Measurements from ENCODE around the gene FMNL1. TPM values are rescaled to one million over a fixed set of nuclear protein-coding genes. Genes with fewer than 3 reads are reported as not detected.

Gene FMNL1
- polyA plus RNA-seq, 3 donors, result 23.8 to 826 (median 24.8) TPM

- no peak overlapping the region for H2AFZ ChIP-seq (ENCODE audit: insufficient read depth, low read depth, low read length, poor library complexity, severe bottlenecking)
- H3K27me3 ChIP-seq (ENCODE audit: control insufficient read depth in 2 of 2, insufficient read depth in 2 of 2, low read length in 2 of 2), result no peaks in the 10 kb centered on the region
- peaks cover 59 to 63% of the 10 kb centered on the region in 2 donors for H3K4me1 ChIP-seq (ENCODE audit: control insufficient read depth in 1 of 2, insufficient read depth in 2 of 2, low read length in 2 of 2)
- peaks cover 84% of the 10 kb centered on the region for H3K79me2 ChIP-seq (ENCODE audit: insufficient read depth, low read length)
- intact Hi-C loops (cut with micrococcal nuclease), result no loop called here
- Mint-ChIP-seq H3K36me3 (peaks cover 48 to 74% of the 10 kb centered on the region in 2 donors), H3K4me3 (peak overlapping the region in 1 of 2 donors; percentile 99), H3K27ac (peak overlapping the region in 1 of 7 donors; percentile 100), H3K27me3 (ENCODE audit: low read depth in 3 of 3) (peaks cover 0 to 4% (median 0%) of the 10 kb centered on the region in 3 donors), H3K9me3 (peaks cover 0 to 8% (median 0%) of the 10 kb centered on the region in 7 donors), H3K4me1 (peaks cover 55% of the 10 kb centered on the region)
- H4K20me1 ChIP-seq (ENCODE audit: insufficient read depth, low read length), result peaks cover 61% of the 10 kb centered on the region
- under 1% methylated on average over 32 of the region's 38 CpGs for WGBS (ENCODE audit: insufficient coverage)
- peaks cover 0 to 9% of the 10 kb centered on the region in 2 donors for H3K36me3 ChIP-seq (replicated peaks in 1 of 2; ENCODE audit: control insufficient read depth in 1 of 2, insufficient read depth in 2 of 2, low read length in 2 of 2)
- peak overlapping the region in 1 of 2 donors; percentile 99 for H3K27ac ChIP-seq (ENCODE audit: low read depth in 1 of 2, low read length in 2 of 2)
- H3K9me3 ChIP-seq (replicated peaks in 1 of 2; ENCODE audit: control insufficient read depth in 1 of 2, insufficient read depth in 1 of 2, low read length in 2 of 2), result no peaks in the 10 kb centered on the region
- H3K4me3 ChIP-seq (replicated peaks in 1 of 3; ENCODE audit: low read depth in 2 of 3, low read length in 3 of 3), result peak overlapping the region; percentile 84 to 99 (median 97)
- TF ChIP-seq CTCF (IDR thresholded peaks at IDR 0.05), result no peak
- peak overlapping the region; percentile 91 for H3K9ac ChIP-seq (ENCODE audit: insufficient read depth, low read length, poor library complexity, severe bottlenecking)
- H3K4me2 ChIP-seq (replicated peaks; ENCODE audit: extremely low read depth, low read length, poor library complexity, severe bottlenecking), result peak overlapping the region; percentile 98
- no peak for DNase-seq
These were observed 266 bp downstream of the FMNL1 start for GRCh38 chr17:45222014-45222288.

GRCh38 chr17:45222289-45222995 is 757 bp downstream of the FMNL1 start:
- H3K79me2 ChIP-seq (ENCODE audit: insufficient read depth, low read length), result peaks cover 89% of the 10 kb centered on the region
- Mint-ChIP-seq H3K27ac (peak overlapping the region; percentile 98 to 100 (median 100)), H3K4me1 (peaks cover 60% of the 10 kb centered on the region), H3K9me3 (peaks cover 0 to 7% (median 0%) of the 10 kb centered on the region in 7 donors), H3K36me3 (peaks cover 44 to 71% of the 10 kb centered on the region in 2 donors), H3K27me3 (ENCODE audit: low read depth in 3 of 3) (peaks cover 0 to 4% (median 0%) of the 10 kb centered on the region in 3 donors), H3K4me3 (peak overlapping the region; percentile 97 to 99)
- H3K4me2 ChIP-seq (replicated peaks; ENCODE audit: extremely low read depth, low read length, poor library complexity, severe bottlenecking), result peak overlapping the region; percentile 98
- H3K9ac ChIP-seq (ENCODE audit: insufficient read depth, low read length, poor library complexity, severe bottlenecking), result peak overlapping the region; percentile 91
- no peak for TF ChIP-seq CTCF (IDR thresholded peaks at IDR 0.05)
- no peak for DNase-seq
- peak overlapping the region; percentile 84 to 99 (median 97) for H3K4me3 ChIP-seq (replicated peaks in 1 of 3; ENCODE audit: low read depth in 2 of 3, low read length in 3 of 3)
- no peaks in the 10 kb centered on the region for H3K9me3 ChIP-seq (replicated peaks in 1 of 2; ENCODE audit: control insufficient read depth in 1 of 2, insufficient read depth in 1 of 2, low read length in 2 of 2)
- intact Hi-C loops (cut with micrococcal nuclease), result no loop called here
- peaks cover 64 to 68% of the 10 kb centered on the region in 2 donors for H3K4me1 ChIP-seq (ENCODE audit: control insufficient read depth in 1 of 2, insufficient read depth in 2 of 2, low read length in 2 of 2)
- H4K20me1 ChIP-seq (ENCODE audit: insufficient read depth, low read length), result peaks cover 58% of the 10 kb centered on the region
- no peak overlapping the region for H2AFZ ChIP-seq (ENCODE audit: insufficient read depth, low read depth, low read length, poor library complexity, severe bottlenecking)
- no peaks in the 10 kb centered on the region for H3K27me3 ChIP-seq (ENCODE audit: control insufficient read depth in 2 of 2, insufficient read depth in 2 of 2, low read length in 2 of 2)
- peak overlapping the region; percentile 93 to 99 for H3K27ac ChIP-seq (ENCODE audit: low read depth in 1 of 2, low read length in 2 of 2)
- WGBS (ENCODE audit: insufficient coverage), result 0% methylated on average over 22 of the region's 33 CpGs
- H3K36me3 ChIP-seq (replicated peaks in 1 of 2; ENCODE audit: control insufficient read depth in 1 of 2, insufficient read depth in 2 of 2, low read length in 2 of 2), result peaks cover 0 to 5% of the 10 kb centered on the region in 2 donors

Measured in CD14-positive monocyte (primary cell).